NB4 (cell line): ENCODE results near the gene GPR132.

Source experiments
- CTCF ChIP-seq: IDR thresholded peaks from one replicate; pipeline ENCODE4 v1.5.1; 2012; ENCODE audit warnings: low read depth, low read length
- MAX ChIP-seq: IDR thresholded peaks from 2 replicates; pipeline ENCODE4 v1.6.1; 2011; ENCODE audit warnings: low read depth, low read length
- MYC ChIP-seq: IDR thresholded peaks from 2 replicates; pipeline ENCODE4 v1.6.1; 2011; ENCODE audit warnings: low read depth, low read length
- POLR2A ChIP-seq: IDR thresholded peaks from 2 replicates; pipeline ENCODE4 v1.6.1; 2011; ENCODE audit warnings: mild to moderate bottlenecking; ENCODE audit not compliant: insufficient read length; ENCODE audit errors: extremely low read depth

- TF ChIP-seq CTCF (no peak), MYC (peak; percentile 74), POLR2A (peak; percentile 66), MAX (peak; percentile 84)
Measured at GRCh38 chr14:105065280-105066228, at the start of gene GPR132.
